Stomach (tissue), 4 donors: ENCODE measurements around the gene LCK.

Experiments used
- EP300 ChIP-seq: sonication (generic); formaldehyde crosslinking; IDR thresholded peaks from one replicate; pipeline ENCODE4 v1.6.1; 2017; ENCODE audit warnings: antibody characterized with exemption
- POLR2A ChIP-seq, 4 donors: fragments of 450-650 bp; IDR thresholded peaks; one replicate each; pipeline ENCODE4 v1.6.1; 2016; ENCODE audit warnings: antibody characterized with exemption in 4 of 4, control low read depth in 2 of 4, mild to moderate bottlenecking in 1 of 4, moderate library complexity in 1 of 4
- POLR2AphosphoS5 ChIP-seq, 3 donors: sonication (generic); formaldehyde crosslinking; IDR thresholded peaks; one replicate each; pipeline ENCODE4 v1.6.1; 2016; ENCODE audit warnings: antibody characterized with exemption in 3 of 3
- TF ChIP-seq, protein P1 (sequence below), 7 experiments: fragments of 450-650 bp in 4 of 7; fragments of 200-600 bp in 3 of 7; sonication (generic) in 3 of 7; IDR thresholded peaks; one replicate each; pipeline ENCODE4 v1.5.1; 2016 to 2019; ENCODE audit warnings: antibody characterized with exemption in 7 of 7, control low read depth in 2 of 7, mild to moderate bottlenecking in 1 of 7

DNA sequence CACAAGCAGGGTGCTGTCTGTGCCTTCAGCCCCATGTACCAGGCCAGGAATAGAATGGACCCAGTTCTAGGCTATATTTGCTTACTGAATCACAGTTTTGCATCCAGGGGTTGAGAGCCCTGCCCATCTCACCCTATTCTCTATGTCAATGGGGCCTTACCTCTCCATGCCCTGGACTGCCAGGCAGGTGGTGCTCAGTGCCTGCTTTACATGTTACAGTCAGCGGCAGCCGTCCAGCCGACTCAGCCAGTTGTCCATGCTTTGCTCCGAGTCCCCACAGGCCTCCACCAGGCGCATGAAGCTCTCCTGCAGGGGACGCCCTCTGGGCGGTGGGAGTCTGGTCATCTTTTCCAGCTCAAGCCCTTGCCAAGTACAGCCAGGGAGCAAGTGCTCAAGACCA is 16.3 kb upstream of the LCK start:
- TF ChIP-seq, protein P1, sequence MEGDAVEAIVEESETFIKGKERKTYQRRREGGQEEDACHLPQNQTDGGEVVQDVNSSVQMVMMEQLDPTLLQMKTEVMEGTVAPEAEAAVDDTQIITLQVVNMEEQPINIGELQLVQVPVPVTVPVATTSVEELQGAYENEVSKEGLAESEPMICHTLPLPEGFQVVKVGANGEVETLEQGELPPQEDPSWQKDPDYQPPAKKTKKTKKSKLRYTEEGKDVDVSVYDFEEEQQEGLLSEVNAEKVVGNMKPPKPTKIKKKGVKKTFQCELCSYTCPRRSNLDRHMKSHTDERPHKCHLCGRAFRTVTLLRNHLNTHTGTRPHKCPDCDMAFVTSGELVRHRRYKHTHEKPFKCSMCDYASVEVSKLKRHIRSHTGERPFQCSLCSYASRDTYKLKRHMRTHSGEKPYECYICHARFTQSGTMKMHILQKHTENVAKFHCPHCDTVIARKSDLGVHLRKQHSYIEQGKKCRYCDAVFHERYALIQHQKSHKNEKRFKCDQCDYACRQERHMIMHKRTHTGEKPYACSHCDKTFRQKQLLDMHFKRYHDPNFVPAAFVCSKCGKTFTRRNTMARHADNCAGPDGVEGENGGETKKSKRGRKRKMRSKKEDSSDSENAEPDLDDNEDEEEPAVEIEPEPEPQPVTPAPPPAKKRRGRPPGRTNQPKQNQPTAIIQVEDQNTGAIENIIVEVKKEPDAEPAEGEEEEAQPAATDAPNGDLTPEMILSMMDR (IDR thresholded peaks at IDR 0.05) = no peak
- TF ChIP-seq POLR2A (IDR thresholded peaks at IDR 0.05) = no peak
- TF ChIP-seq POLR2AphosphoS5 (IDR thresholded peaks at IDR 0.05) = no peak
- no peak for TF ChIP-seq EP300
